PFSK-1 (cell line): ENCODE measurements around the gene VGF.
A peak's percentile ranks its signal among the peaks of the same experiment; 100 is the strongest.

ENCODE experiments used
- POLR2AphosphoS5 ChIP-seq: IDR thresholded peaks from 2 replicates; pipeline ENCODE4 v1.6.1; 2012; ENCODE audit warnings: low read depth, mild to moderate bottlenecking, control low read depth, low read length, moderate library complexity
- TAF1 ChIP-seq: IDR thresholded peaks from 2 replicates; pipeline ENCODE4 v1.6.1; 2012; ENCODE audit warnings: low read length, control low read depth, borderline replicate concordance; ENCODE audit not compliant: insufficient read depth

- TF ChIP-seq TAF1 (no peak), POLR2AphosphoS5 (peak; percentile 83)
Measured at GRCh38 chr7:101162551-101163278, 2.7 kb downstream of the VGF start.
